PC-9 (cell line): Measurements from ENCODE around the gene GPR22. TPM values are rescaled to one million over a fixed set of nuclear protein-coding genes. Genes with fewer than 3 reads are reported as not detected.
A peak's percentile ranks its signal among the peaks of the same experiment; 100 is the strongest.

Source experiments
- BruUV-seq: library from RNA; stranded (reverse); fragments of 400-500 nt; replicated peaks from 2 replicates; lab custom pipeline; 2021; lab: Mats Ljungman, UMichigan
- CTCF ChIA-PET: fragments of 300-600 bp; sonication (Branson Sonifier 250); formaldehyde crosslinking; loops from one replicate; lab custom pipeline; 2022; ENCODE audit warnings: antibody characterized with exemption; lab: Charles Lee
- POLR2A ChIA-PET: fragments of 300-600 bp; sonication (Branson Sonifier 250); formaldehyde crosslinking; loops from one replicate; lab custom pipeline; 2022; ENCODE audit warnings: antibody characterized with exemption; ENCODE audit not compliant: unreplicated experiment; lab: Charles Lee
- DNase-seq, 2 experiments: peaks; one replicate each; pipeline versions ENCODE4 v3.0.0 to v3.0.0-alpha.2; 2015 to 2022; ENCODE audit warnings: mixed read lengths in 1 of 2
- H2AFZ ChIP-seq: fragments of 200-600 bp; sonication (generic); 2 replicates; pipeline ENCODE4 v1.8.1; 2017; ENCODE audit warnings: antibody characterized with exemption
- H3F3A ChIP-seq: fragments of 200-600 bp; sonication (generic); 2 replicates; pipeline ENCODE4 v1.8.1; 2017; ENCODE audit warnings: antibody characterized with exemption, mild to moderate bottlenecking, low read depth; ENCODE audit not compliant: insufficient read depth
- H3K27ac ChIP-seq: fragments of 200-600 bp; sonication (generic); 2 replicates; pipeline ENCODE4 v1.6.1; 2016; ENCODE audit warnings: mixed run types
- H3K27me3 ChIP-seq: fragments of 200-600 bp; sonication (generic); 2 replicates; pipeline ENCODE4 v1.6.1; 2016; ENCODE audit warnings: low read depth, mixed run types; ENCODE audit not compliant: insufficient read depth
- H3K36me3 ChIP-seq: fragments of 200-600 bp; sonication (generic); 2 replicates; pipeline ENCODE4 v1.6.1; 2016; ENCODE audit warnings: low read depth, mixed run types
- H3K4me1 ChIP-seq: fragments of 200-600 bp; sonication (generic); replicated peaks from 2 replicates; pipeline ENCODE4 v1.6.1; 2016; ENCODE audit warnings: mixed run types; ENCODE audit not compliant: insufficient read depth
- H3K4me2 ChIP-seq: fragments of 200-600 bp; sonication (generic); 2 replicates; pipeline ENCODE4 v1.6.1; 2017; ENCODE audit warnings: mixed run types
- H3K4me3 ChIP-seq: fragments of 200-600 bp; sonication (generic); 2 replicates; pipeline ENCODE4 v1.6.1; 2016; ENCODE audit warnings: mixed run types
- H3K79me2 ChIP-seq: fragments of 200-600 bp; sonication (generic); 2 replicates; pipeline ENCODE4 v1.6.1; 2017; ENCODE audit warnings: low read depth, mixed run types
- H3K9me2 ChIP-seq: fragments of 200-600 bp; sonication (generic); 2 replicates; pipeline ENCODE4 v1.8.1; 2017; ENCODE audit warnings: mild to moderate bottlenecking; ENCODE audit not compliant: insufficient read depth
- H3K9me3 ChIP-seq: fragments of 200-600 bp; sonication (generic); 2 replicates; pipeline ENCODE4 v1.8.1; 2016; ENCODE audit warnings: low read depth; ENCODE audit not compliant: insufficient read depth
- H4K20me1 ChIP-seq: fragments of 200-600 bp; sonication (generic); 2 replicates; pipeline ENCODE4 v1.8.1; 2017; ENCODE audit not compliant: insufficient read depth
- CTCF ChIP-seq: fragments of 200-600 bp; sonication (generic); conservative IDR thresholded peaks from 2 replicates; pipeline ENCODE4 v1.6.1; 2017; ENCODE audit warnings: mixed run types, antibody characterized with exemption, mild to moderate bottlenecking, moderate library complexity
- EZH2 ChIP-seq: fragments of 200-600 bp; sonication (generic); IDR thresholded peaks from 2 replicates; pipeline ENCODE4 v1.8.0; 2017; ENCODE audit warnings: antibody characterized with exemption, low read depth
- intact Hi-C: fragments of 100-400 bp; cut with micrococcal nuclease; formaldehyde crosslinking; loops from one replicate; pipeline ENCODE4 v1.10.0; 2022; ENCODE audit not compliant: unreplicated experiment
- total RNA-seq: library from RNA; stranded (reverse); gene quantifications from 2 replicates; pipeline ENCODE4 v1.2.3, GENCODE V29; 2021

GPR22 gene
- total RNA-seq, 1 experiment from 2014 or later: not detected

- peak; percentile 97 to 98 for DNase-seq
- BruUV-seq: no TSS peak
- Histone ChIP-seq H3K36me3 (no peaks in the 10 kb centered on the region), H3K27ac (peak overlapping the region; percentile 95), H3F3A (peaks cover 35% of the 10 kb centered on the region), H3K27me3 (no peaks in the 10 kb centered on the region), H4K20me1 (no peaks in the 10 kb centered on the region), H3K4me1 (peaks cover 40% of the 10 kb centered on the region), H3K9me2 (no peaks in the 10 kb centered on the region), H3K9me3 (no peaks in the 10 kb centered on the region), H3K79me2 (peaks cover 16% of the 10 kb centered on the region; the same call in 1 of the 2 replicates), H2AFZ (no peak overlapping the region), H3K4me3 (peak overlapping the region; percentile 43; the same call in 1 of the 2 replicates), H3K4me2 (peak overlapping the region; percentile 88)
- no peak for TF ChIP-seq CTCF
- no peak for TF ChIP-seq EZH2
- ChIA-PET CTCF (interaction anchor here (0.6 to 0.7 kb wide), 4 partner anchors 9 to 373 kb away, joined by 3 to 7 read pairs (median 4); partner anchors contain the start of genes COG5 and DUS4L), POLR2A (interaction anchor here (0.5 to 0.7 kb wide), 10 partner anchors 17 to 1222 kb away, joined by 3 to 18 read pairs (median 5); partner anchors contain the start of genes COG5, DUS4L and NAMPT)
- intact Hi-C loops: loop anchor here (1.0 to 5.0 kb wide), 3 partner anchors 56 to 385 kb away; partner anchors contain the start of genes CBLL1, COG5, DLD and DUS4L
Measured at GRCh38 chr7:107506674-107507339, 37.0 kb downstream of the GPR22 start.

Other genes starting within 250 kb of the GPR22 start
- gene COG5, start 93.9 kb downstream of the GPR22 start, total RNA-seq: 32.3 and 43.5 TPM in 2 replicates
- gene DUS4L, start 93.9 kb downstream of the GPR22 start, total RNA-seq: 22.0 and 25.2 TPM in 2 replicates
- gene BCAP29, start 110.2 kb downstream of the GPR22 start, total RNA-seq: 45.5 and 58.3 TPM in 2 replicates
- gene SLC26A4, start 190.8 kb downstream of the GPR22 start, total RNA-seq: 0.80 and 1.7 TPM in 2 replicates